GM12878 (cell line): ENCODE data around the gene DDC.

Source experiments
- CEBPB ChIP-seq, 2 experiments: fragments of 150-350 bp in 1 of 2; IDR thresholded peaks; 2 replicates each; pipeline ENCODE4 v1.6.1; 2012 to 2014; ENCODE audit warnings: low read depth in 2 of 2, low read length in 2 of 2, borderline replicate concordance in 1 of 2, inconsistent platforms in 1 of 2
- EGR1 ChIP-seq, 2 experiments: IDR thresholded peaks; 1 replicate in 1 of 2; 2 replicates in 1 of 2; pipeline ENCODE4 v1.6.1; 2011 to 2012; ENCODE audit warnings: low read depth in 2 of 2, low read length in 2 of 2, borderline replicate concordance in 1 of 2, mild to moderate bottlenecking in 1 of 2, moderate library complexity in 1 of 2
- EP300 ChIP-seq, 2 experiments: fragments of 150-350 bp in 1 of 2; IDR thresholded peaks; 2 replicates each; pipeline ENCODE4 v1.6.1; 2011 to 2012; ENCODE audit warnings: low read depth in 2 of 2, low read length in 2 of 2, borderline replicate concordance in 1 of 2, improper control_type of control experiment in 1 of 2, inconsistent platforms in 1 of 2; ENCODE audit not compliant: control insufficient read depth in 1 of 2
- FOS ChIP-seq: IDR thresholded peaks from 3 replicates; pipeline ENCODE4 v1.6.1; 2011; ENCODE audit warnings: borderline replicate concordance; ENCODE audit not compliant: insufficient read length; ENCODE audit errors: extremely low read depth
- RAD21 ChIP-seq: IDR thresholded peaks from 2 replicates; pipeline ENCODE4 v1.6.1; 2011; ENCODE audit warnings: mild to moderate bottlenecking, low read depth, low read length, moderate library complexity; ENCODE audit not compliant: insufficient read depth
- RCOR1 ChIP-seq: conservative IDR thresholded peaks from 2 replicates; pipeline ENCODE4 v1.6.1; 2012; ENCODE audit warnings: low read depth, low read length, improper control_type of control experiment
- TF ChIP-seq, protein P1 (sequence below), 3 experiments: IDR thresholded peaks in 2 of 3; conservative IDR thresholded peaks in 1 of 3; 2 replicates each; pipeline ENCODE4 v1.5.1; 2011; ENCODE audit warnings: low read depth in 3 of 3, low read length in 3 of 3, mild to moderate bottlenecking in 3 of 3, control low read depth in 2 of 3, moderate library complexity in 2 of 3, inconsistent platforms in 1 of 3, mixed read lengths in 1 of 3; ENCODE audit not compliant: control insufficient read depth in 2 of 3, insufficient read depth in 1 of 3; ENCODE audit errors: extremely low read depth in 1 of 3
- TF ChIP-seq, protein P2 (sequence below): IDR thresholded peaks from 2 replicates; pipeline ENCODE4 v1.6.1; 2012; ENCODE audit warnings: low read depth, low read length, improper control_type of control experiment

DNA sequence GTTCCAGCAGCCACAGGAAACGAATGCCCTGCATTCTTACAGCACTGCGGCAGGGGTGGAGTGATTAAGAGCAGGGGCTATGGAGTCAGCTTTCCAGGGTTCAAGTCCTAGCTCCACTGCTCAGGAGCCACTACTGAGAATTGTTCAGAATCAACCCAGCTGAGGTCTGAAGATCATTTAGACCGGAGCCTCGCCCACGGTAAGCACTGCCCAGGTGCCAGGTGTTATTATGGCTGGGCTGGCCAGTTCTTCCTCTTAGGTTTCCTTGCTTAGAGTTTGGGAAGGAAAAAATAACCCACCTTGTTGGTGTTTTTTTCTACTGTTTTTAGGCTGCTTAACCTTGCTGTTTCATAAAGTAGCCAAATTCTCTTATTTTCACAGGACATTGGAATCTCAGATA, 110.2 kb downstream of the DDC start:
- TF ChIP-seq RCOR1 (no peak), RAD21 (no peak), FOS (no peak), EGR1 (IDR thresholded peaks at IDR 0.05; ENCODE audit: borderline replicate concordance in 1 of 2, low read depth in 2 of 2, low read length in 2 of 2) (no peak), CEBPB (IDR thresholded peaks at IDR 0.05; ENCODE audit: borderline replicate concordance in 1 of 2, low read depth in 2 of 2, low read length in 2 of 2) (no peak), EP300 (IDR thresholded peaks at IDR 0.05; ENCODE audit: borderline replicate concordance in 1 of 2, control insufficient read depth in 1 of 2, low read depth in 2 of 2, low read length in 2 of 2) (no peak)
- TF ChIP-seq, protein P1, sequence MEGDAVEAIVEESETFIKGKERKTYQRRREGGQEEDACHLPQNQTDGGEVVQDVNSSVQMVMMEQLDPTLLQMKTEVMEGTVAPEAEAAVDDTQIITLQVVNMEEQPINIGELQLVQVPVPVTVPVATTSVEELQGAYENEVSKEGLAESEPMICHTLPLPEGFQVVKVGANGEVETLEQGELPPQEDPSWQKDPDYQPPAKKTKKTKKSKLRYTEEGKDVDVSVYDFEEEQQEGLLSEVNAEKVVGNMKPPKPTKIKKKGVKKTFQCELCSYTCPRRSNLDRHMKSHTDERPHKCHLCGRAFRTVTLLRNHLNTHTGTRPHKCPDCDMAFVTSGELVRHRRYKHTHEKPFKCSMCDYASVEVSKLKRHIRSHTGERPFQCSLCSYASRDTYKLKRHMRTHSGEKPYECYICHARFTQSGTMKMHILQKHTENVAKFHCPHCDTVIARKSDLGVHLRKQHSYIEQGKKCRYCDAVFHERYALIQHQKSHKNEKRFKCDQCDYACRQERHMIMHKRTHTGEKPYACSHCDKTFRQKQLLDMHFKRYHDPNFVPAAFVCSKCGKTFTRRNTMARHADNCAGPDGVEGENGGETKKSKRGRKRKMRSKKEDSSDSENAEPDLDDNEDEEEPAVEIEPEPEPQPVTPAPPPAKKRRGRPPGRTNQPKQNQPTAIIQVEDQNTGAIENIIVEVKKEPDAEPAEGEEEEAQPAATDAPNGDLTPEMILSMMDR (IDR thresholded peaks at IDR 0.05 in 2 of 3, conservative IDR thresholded peaks at IDR 0.05 in 1 of 3; ENCODE audit: control insufficient read depth in 2 of 3, extremely low read depth in 1 of 3, insufficient read depth in 1 of 3, low read depth in 3 of 3, low read length in 3 of 3): no peak
- TF ChIP-seq, protein P2, sequence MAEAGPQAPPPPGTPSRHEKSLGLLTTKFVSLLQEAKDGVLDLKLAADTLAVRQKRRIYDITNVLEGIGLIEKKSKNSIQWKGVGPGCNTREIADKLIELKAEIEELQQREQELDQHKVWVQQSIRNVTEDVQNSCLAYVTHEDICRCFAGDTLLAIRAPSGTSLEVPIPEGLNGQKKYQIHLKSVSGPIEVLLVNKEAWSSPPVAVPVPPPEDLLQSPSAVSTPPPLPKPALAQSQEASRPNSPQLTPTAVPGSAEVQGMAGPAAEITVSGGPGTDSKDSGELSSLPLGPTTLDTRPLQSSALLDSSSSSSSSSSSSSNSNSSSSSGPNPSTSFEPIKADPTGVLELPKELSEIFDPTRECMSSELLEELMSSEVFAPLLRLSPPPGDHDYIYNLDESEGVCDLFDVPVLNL: no peak
